ENCODE data around the gene FBXW2. TPM values are rescaled to one million over a fixed set of nuclear protein-coding genes. Genes with fewer than 3 reads are reported as not detected.
A peak's percentile ranks its signal among the peaks of the same experiment; 100 is the strongest.

FBXW2 gene
- total and polyA plus RNA-seq, 10 donors = 8.7 to 121 (median 90.1) TPM

GRCh38 chr9:120723565-120723964 is 69.7 kb downstream of the FBXW2 start:
- 84 to 88% (median 84%) methylated on average over 3 of the region's 3 CpGs for WGBS, 5 donors
- H3K4me1 ChIP-seq = peaks cover 0 to 3% (median 0%) of the 10 kb centered on the region in 6 donors
- intact Hi-C loops (cut with DNase I; ENCODE audit: low total_unique reads) = no loop called here
- H3K27ac ChIP-seq = no peak overlapping the region
- no peaks in the 10 kb centered on the region for H3K27me3 ChIP-seq (replicated peaks in 1 of 7)
- H3K36me3 ChIP-seq = no peaks in the 10 kb centered on the region
- no peaks in the 10 kb centered on the region for H3K9me3 ChIP-seq
- DNase-seq = no peak
- H3K4me3 ChIP-seq = no peak overlapping the region
- TF ChIP-seq POLR2AphosphoS5 (IDR thresholded peaks at IDR 0.05) (peak in 1 of 3 donors; percentile 25), CTCF (IDR thresholded peaks at IDR 0.05 in 8 of 11, conservative IDR thresholded peaks at IDR 0.05 in 3 of 11) (no peak)

- no peaks in the 10 kb centered on the region for H3K36me3 ChIP-seq
- 95 to 100% (median 96%) methylated on average over 4 of the region's 4 CpGs for WGBS, 5 donors
- H3K27ac ChIP-seq = no peak overlapping the region
- TF ChIP-seq POLR2A (IDR thresholded peaks at IDR 0.05) = no peak
- no peak for TF ChIP-seq POLR2AphosphoS5 (IDR thresholded peaks at IDR 0.05)
- no peak for TF ChIP-seq CTCF (IDR thresholded peaks at IDR 0.05 in 8 of 11, conservative IDR thresholded peaks at IDR 0.05 in 3 of 11)
- peaks cover 0 to 9% (median 4%) of the 10 kb centered on the region in 6 donors for H3K4me1 ChIP-seq
- H3K9me3 ChIP-seq = no peaks in the 10 kb centered on the region
- no peaks in the 10 kb centered on the region for H3K27me3 ChIP-seq (replicated peaks in 1 of 7)
- intact Hi-C loops (cut with DNase I; ENCODE audit: low total_unique reads) = no loop called here
- no peak overlapping the region for H3K4me3 ChIP-seq
- DNase-seq = no peak
Observed at GRCh38 chr9:120720404-120720803, 72.8 kb downstream of the FBXW2 start.

GRCh38 chr9:120718316-120718715 is 74.9 kb downstream of the FBXW2 start:
- no peak overlapping the region for H3K27ac ChIP-seq
- 39 to 70% (median 51%) methylated on average over 3 of the region's 3 CpGs for WGBS, 5 donors
- TF ChIP-seq POLR2AphosphoS5 (IDR thresholded peaks at IDR 0.05) = no peak
- TF ChIP-seq CTCF (IDR thresholded peaks at IDR 0.05 in 8 of 11, conservative IDR thresholded peaks at IDR 0.05 in 3 of 11) = no peak
- no peak for TF ChIP-seq POLR2A (IDR thresholded peaks at IDR 0.05)
- H3K27me3 ChIP-seq (replicated peaks in 1 of 7) = no peaks in the 10 kb centered on the region
- H3K36me3 ChIP-seq = no peaks in the 10 kb centered on the region
- intact Hi-C loops (cut with DNase I; ENCODE audit: low total_unique reads) = no loop called here
- peaks cover 0 to 21% (median 13%) of the 10 kb centered on the region in 6 donors for H3K4me1 ChIP-seq
- H3K4me3 ChIP-seq = no peak overlapping the region
- H3K9me3 ChIP-seq = no peaks in the 10 kb centered on the region
- no peak for DNase-seq

- intact Hi-C loops (cut with DNase I; ENCODE audit: low total_unique reads) = no loop called here
- TF ChIP-seq POLR2AphosphoS5 (IDR thresholded peaks at IDR 0.05) (no peak), POLR2A (IDR thresholded peaks at IDR 0.05) (no peak), CTCF (IDR thresholded peaks at IDR 0.05 in 8 of 11, conservative IDR thresholded peaks at IDR 0.05 in 3 of 11) (no peak)
- WGBS, 5 donors = 91 to 96% (median 94%) methylated on average over 2 of the region's 2 CpGs
Observed at GRCh38 chr9:120717176-120717575, 76.0 kb downstream of the FBXW2 start.

More at GRCh38 chr9:120717176-120717575, 76.0 kb downstream of the FBXW2 start:
- Histone ChIP-seq H3K27ac (no peak overlapping the region), H3K27me3 (replicated peaks in 1 of 7) (no peaks in the 10 kb centered on the region), H3K4me1 (peaks cover 4 to 32% (median 24%) of the 10 kb centered on the region in 6 donors), H3K9me3 (no peaks in the 10 kb centered on the region), H3K4me3 (no peak overlapping the region), H3K36me3 (no peaks in the 10 kb centered on the region)
- DNase-seq = no peak
